ENCODE measurements around the gene ZNF648.
"Not testable (repeated sequence)": the region's sequence is repeated elsewhere in the genome, so short reads cannot be mapped to it uniquely, and the experiment has no call there.

The ZNF648 gene, protein sequence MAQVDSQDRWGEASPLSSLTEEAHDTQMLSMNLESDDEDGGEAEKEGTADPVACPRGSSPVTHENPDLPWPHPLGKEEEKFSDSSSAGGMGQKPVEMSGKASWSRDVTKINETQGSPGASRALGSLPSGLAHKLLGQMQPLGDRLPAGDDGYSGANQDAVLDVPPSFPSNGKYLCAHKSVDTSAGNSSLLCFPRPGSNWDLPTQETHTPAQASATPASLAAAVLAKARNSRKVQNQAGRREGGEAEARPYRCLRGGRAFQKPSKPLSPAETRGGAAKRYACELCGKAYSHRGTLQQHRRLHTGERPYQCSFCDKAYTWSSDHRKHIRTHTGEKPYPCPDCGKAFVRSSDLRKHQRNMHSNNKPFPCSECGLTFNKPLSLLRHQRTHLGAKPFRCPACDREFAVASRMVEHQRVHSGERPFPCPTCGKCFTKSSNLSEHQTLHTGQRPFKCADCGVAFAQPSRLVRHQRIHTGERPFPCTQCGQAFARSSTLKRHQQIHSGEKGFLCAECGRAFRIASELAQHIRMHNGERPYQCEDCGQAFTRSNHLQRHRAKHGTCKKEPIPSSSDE

DNA sequence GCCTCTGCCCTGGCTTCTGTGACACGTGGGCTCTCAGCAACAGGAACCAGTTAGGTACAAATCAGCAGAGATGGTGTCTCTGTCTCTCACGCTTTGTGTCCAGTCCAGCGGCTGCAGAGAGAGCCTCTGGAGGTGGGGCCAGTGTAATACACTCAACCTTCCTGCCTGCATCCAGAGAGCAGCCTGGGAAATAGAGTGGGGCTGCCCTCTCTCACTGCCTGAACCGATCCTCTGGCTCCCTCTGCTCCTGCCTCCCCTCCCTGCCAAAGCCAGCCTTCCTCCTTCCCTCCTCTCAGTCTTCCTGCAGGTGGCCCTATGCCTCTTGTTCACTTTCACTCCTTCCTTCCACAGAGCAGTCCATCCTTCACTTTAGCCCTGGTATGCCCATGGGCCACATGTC lies at the start of gene ZNF648:
TSS of gene ZNF648 (minus strand) at position 119 of the 400 bp plus-strand sequence. CDS start 3,702 bp downstream, outside the sequence.
- DNase-seq, result no peak

GRCh38 chr1:182110635-182111034 lies 49.1 kb upstream of the ZNF648 start:
- DNase-seq, result no peak

DNA sequence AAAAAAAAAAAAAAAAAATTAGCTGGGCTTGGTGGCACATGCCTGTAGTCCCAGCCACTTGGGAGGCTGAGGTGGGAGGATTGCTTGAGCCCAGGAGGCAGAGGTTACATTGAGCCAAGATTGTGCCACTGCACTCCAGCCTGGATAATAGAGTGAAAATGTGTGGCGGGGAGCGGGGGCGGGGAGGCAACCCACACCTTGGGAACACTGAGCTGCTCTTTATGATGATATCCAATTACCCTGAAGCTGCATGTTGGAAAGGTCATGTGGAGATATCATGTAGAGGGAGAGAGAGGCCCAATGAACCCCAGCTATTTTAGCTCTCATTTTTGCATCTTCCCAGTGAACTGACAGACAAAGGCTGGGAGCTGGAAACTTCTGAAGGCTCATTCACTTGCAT lies 48.3 kb upstream of the ZNF648 start:
- DNase-seq, result no peak

DNA sequence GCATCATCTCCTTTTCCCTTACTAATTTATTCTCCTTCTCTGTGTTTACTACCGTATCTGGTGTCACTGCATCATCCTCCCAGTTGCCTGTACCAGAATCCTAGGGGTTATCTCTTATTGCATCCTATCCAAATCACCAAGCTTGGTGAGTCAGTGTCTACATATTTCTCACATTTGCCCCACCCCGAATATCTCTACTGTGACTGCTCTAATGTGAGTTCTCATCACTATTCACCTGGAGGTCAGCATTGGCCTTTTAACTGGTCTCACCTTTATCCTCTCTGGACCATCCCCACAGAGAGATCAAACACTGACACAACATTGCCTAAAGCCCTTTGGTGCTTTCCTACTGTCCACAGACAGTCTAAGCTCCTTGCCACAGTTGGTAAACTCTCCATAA lies 45.7 kb upstream of the ZNF648 start:
- DNase-seq, result no peak

- DNase-seq, result no peak
These were observed 40.5 kb upstream of the ZNF648 start for GRCh38 chr1:182102043-182102416.

GRCh38 chr1:182101415-182102042 lies 40.0 kb upstream of the ZNF648 start:
- no peak for DNase-seq

GRCh38 chr1:182098301-182098700 lies 36.8 kb upstream of the ZNF648 start:
- DNase-seq, result no peak

GRCh38 chr1:182095946-182096345 lies 34.4 kb upstream of the ZNF648 start:
- DNase-seq, result no peak

DNA sequence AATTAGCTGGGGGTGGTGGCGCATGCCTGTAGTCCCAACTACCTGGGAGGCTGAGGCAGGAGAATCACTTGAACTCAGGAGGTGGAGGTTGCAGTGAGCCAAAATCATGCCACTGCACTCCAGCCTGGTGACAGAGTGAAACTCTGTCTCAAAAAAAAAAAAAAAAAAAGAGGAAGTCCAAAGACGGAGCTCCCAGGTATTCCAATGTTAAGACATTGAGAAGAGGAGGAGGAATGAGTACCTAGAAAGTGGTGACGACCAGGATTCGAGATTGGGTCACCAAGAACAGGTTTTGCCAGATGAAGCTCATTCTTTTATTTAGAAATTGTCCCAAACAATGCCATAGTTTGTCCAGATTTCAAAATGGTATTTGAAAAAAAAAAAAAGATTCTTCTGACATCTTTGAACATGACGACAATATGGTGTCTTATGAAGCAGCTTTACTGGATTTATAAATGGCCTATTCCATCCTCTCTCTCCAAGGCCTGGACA lies 33.0 kb upstream of the ZNF648 start:
- not testable (repeated sequence) for DNase-seq

DNA sequence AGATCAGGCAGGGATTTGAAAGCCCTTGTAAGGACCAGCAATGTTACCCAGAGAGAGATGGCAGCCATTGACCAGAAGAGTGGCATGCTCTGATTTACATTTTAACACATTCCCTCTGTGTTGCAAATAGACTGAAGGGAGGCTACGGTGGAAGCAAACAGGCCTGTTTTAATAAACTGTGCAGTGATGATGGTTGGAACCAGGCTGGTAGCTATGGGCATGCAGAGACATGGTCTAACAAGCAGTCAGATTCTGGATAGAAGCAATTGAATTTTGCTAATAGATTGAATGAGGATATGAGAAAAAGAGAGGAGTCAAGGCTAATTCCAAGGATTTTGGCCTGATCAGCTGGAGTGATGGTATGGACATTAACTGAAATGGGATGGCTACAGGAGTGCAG lies 32.3 kb upstream of the ZNF648 start:
- DNase-seq, result no peak

- no peak for DNase-seq
These were observed 30.8 kb upstream of the ZNF648 start for GRCh38 chr1:182092336-182092735.

- no peak for DNase-seq
These were observed 29.6 kb upstream of the ZNF648 start for GRCh38 chr1:182091083-182091482.

- DNase-seq, result peak; percentile 50
These were observed 26.3 kb upstream of the ZNF648 start for GRCh38 chr1:182087719-182088350.

GRCh38 chr1:182087304-182087703 lies 25.8 kb upstream of the ZNF648 start:
- DNase-seq, result peak; percentile 17

DNA sequence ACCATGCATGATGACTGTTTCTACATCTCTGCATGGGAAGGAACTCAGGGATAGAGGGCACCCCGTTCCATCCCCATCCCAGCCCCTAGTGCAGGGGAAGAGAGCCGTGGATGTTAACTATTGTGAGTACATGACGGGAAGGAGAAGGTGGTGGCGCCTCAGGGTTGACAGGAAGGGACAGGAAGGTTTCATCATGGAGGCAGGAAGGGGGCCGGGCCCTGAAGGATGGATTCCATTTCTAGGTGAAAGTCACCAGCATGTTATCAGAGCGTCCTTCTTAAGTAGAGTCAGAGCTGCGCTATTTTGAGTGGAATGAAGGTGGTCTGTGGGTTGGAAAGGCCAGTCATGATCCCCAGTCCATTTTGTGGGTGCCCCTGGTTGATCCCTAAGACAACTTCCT lies 25.1 kb upstream of the ZNF648 start:
- DNase-seq, result no peak

DNA sequence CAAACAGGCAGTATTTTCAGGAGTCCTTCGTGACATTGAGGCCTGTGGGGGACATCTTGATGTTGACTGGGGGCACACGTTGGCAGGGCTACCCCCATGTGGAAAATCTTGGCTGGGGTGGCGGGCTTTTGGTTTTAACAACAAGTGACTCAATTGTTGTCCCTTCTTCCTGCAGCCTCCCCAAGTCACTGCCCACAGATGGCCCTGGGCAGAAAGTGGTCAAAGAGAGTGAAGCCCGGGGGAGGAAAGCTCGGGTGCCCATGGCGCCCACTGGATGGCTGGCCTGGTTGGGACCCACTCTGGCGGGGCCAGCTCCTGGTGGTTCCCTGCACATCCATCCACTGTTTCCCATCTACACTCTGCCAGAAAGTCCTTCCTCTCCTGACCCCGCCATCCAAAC lies 24.6 kb upstream of the ZNF648 start:
- no peak for DNase-seq

DNA sequence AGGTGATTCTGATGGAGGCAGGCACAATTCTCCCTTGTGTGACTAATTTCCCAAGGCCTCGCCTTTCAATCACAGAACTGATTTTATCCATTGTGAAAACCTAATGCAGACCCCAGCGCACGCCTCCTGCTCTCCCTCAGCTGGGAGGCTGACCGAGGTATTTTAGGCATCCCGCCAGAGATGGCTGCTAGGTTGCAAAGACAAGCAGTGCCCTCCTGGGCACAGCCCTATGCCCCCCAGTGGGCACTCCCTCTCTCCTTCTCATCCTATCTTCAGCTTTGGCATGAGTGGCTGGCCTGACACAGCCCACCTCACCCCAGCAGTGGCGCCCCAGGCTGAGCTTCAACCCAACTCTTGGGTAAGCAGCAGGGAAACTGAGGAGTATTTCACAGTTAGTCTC lies 24.2 kb upstream of the ZNF648 start:
- DNase-seq, result no peak

DNA sequence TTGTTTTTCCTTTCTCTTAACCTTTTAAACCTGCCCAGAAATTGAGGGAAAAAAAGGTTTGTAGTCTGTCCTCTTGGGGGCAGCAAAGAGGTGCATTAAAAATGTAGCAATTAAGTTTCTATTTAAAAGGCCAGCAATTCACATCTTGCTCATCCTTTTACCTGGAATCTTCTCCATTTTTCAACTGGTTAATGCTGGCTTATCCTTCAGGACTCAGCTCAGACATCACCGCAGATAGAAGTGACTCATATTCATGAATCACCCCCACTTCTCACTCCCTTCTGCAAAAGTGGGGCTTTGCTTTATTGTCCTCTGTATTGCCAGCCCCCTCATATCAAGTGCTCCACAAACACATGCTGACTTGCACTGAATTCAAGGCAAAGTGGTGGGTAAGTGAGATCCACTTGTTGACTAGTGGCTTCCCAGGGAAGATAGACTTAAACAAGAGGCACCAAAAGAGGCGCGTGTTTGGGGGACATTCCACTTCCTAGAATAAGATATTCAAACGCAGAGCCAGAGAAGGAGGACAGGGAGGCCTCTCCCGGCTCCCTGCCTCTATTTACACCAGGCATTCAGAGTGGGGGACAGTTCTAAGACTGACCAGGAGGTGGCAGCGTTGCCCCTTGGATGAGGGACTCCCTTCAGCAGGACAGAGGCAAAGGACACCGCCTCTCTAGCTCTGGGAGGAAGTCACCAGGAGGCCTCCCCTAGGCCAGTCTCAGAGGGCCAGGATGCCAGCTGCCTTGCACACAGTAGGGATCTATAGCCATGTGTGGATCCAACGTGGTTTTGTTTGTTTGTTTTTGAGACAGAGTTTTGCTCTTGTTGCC lies 23.2 kb upstream of the ZNF648 start:
- peak; percentile 78 for DNase-seq

DNA sequence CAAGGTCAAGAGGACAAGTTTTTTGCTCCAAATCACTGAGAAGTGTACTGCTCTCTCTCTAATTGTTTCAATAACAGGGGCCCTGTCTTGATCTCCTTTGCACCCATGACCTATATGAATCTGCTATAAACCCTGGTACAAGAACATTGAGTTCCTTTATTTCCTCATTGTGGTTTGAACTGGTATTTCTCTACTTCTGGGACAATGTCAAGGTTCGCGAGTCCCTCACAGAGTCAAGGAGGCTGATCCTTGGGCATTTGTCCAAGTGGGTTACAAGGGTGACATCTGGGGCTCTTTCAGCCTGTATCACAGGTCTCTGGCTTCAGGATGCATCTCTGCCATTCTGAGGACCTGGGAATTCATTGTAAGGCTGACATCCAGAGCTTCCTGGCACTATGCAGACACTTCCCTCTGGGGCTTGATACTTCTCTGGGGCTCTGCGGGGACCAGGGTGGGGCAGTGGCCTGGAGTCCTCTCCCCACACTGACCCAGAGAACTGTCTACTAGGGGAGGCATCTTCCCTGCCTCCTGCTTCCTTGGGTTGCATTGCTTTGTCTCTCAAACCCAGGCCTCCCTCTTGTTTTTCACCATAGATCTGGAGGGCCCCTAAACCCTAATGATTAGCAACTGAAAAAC lies 22.5 kb upstream of the ZNF648 start:
- no peak for DNase-seq

DNA sequence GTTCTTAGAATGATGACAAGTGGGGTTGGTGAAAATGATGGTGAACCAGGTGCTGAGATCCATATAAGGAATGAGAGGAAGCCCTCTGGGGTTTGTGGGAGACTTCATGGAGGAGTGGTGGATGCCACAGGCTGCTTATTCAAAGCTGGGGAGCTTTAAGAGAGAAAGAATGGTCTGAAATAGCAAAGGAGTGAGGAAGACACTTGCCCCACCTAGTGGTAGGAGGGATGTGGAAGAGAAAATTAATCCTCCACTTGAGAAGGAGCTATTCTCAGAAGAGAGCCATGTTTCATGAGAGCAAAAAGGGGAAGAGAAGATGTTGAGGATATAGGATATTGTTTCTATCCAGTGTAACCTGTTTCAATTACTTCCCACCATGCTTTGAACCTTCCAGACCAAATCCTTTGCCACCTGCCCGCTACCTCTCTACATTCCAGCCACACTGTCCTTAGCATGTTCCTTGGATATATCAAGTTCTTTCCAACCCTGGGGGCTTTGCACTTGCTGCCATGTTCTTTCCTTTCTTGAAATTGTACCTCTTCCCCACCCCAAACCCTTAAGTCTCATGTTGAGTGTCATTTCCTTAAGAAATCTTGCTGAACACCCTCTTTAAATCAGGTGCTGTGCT lies 19.6 kb upstream of the ZNF648 start:
- peak; percentile 39 for DNase-seq

GRCh38 chr1:182080040-182080439 lies 18.5 kb upstream of the ZNF648 start:
- DNase-seq, result no peak

GRCh38 chr1:182071924-182072323 lies 10.4 kb upstream of the ZNF648 start:
- no peak for DNase-seq

Data from CD4-positive, alpha-beta T cell treated with Interleukin-21 for 1 hour (primary cell).